Activated CD4-positive, CD25-positive, alpha-beta regulatory T cell (primary cell): ENCODE measurements around the gene GLS.
"Not testable (repeated sequence)": the region's sequence is repeated elsewhere in the genome, so short reads cannot be mapped to it uniquely, and the experiment has no call there.

Experiments used
- DNase-seq, 4 experiments: peaks; one replicate each; lab custom pipeline; 2025; lab: John Stamatoyannopoulos, UW

GLS gene

DNA sequence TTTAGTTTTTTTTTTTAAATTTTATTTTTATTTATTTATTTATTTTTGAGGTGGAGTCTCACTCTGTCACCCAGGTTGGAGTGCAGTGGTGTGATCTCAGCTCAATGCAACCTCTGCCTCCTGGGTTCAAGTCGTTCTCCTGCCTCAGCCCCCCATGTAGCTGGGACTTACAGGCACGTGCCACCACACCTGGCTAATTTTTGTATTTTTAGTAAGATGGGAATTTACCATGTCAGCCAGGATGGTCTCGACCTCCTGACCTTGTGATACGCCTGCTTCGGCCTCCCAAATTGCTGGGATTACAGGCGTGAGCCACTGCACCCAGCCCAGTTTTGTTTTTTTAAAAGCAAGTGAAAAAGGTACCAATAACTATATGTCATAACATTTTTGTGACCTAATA lies 5.2 kb downstream of the GLS start:
- DNase-seq: not testable (repeated sequence)

GRCh38 chr2:190887089-190887488 lies 6.5 kb downstream of the GLS start:
- no peak for DNase-seq

GRCh38 chr2:190888449-190888848 lies 7.8 kb downstream of the GLS start:
- DNase-seq: no peak

- no peak for DNase-seq
Observed at GRCh38 chr2:190889175-190889943, 8.7 kb downstream of the GLS start.

DNA sequence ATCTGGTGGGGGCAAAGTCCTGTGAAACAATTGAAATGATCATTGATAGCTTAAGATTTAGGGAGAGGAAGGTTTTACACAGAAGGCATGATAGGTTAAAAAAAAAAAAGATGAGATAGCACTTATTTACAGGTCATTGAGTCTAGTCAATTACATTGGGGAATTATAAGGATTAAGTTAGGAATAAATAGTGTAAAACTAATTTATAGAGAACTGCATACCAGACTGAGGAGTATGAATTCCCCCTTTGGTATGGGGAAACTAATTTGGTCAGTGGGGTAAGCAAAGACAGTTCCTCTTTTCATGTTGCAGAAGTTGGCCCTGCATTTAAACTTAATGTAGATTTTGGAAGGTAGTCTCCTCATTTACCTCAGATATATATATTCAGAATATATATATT lies 10.8 kb downstream of the GLS start:
- no peak for DNase-seq

GRCh38 chr2:190891889-190892288 lies 11.3 kb downstream of the GLS start:
- no peak for DNase-seq

GRCh38 chr2:190893157-190893556 lies 12.5 kb downstream of the GLS start:
- no peak for DNase-seq

- DNase-seq: no peak
Observed at GRCh38 chr2:190896477-190896876, 15.9 kb downstream of the GLS start.

GRCh38 chr2:190903693-190904450 lies 23.3 kb downstream of the GLS start:
- DNase-seq: no peak

- no peak for DNase-seq
Observed at GRCh38 chr2:190904640-190905261, 24.1 kb downstream of the GLS start.

DNA sequence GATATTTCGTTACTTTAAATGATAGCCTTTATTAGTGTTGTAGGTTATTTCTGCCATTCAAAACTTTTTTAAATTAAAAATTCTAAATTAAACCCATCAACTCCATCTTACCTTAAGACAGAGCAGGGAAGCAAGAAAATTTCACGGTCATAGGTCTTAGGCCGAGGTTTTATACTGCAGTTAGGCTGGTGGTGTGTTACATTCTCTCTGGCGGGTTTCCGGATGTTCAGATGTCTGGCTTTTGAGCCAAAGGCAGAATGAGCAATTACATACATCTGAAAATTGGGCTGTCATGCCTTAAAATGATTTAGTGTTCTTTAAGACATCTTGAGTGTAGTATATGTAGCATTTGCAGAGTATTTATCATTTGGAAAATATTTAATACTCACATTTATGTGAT lies 27.9 kb downstream of the GLS start:
- no peak for DNase-seq

DNA sequence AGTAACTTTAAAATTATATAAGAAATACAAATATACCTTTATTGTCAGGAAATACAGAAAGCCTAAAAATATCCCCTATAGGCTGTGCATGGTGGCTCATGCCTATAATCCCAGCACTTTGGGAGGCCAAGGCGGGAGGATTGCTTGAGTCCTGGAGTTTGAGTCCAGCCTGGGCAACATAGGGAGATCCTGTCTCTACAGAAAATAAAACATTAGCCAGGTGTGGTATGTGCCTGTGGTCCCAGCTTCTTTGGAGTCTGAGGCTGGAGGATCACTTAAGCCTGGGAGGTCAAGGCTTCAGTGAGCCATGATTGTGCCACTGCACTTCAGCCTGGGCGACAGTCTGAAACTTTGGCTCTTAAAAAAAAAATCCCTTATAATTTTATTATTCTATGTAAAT lies 29.1 kb downstream of the GLS start:
- no peak for DNase-seq

DNA sequence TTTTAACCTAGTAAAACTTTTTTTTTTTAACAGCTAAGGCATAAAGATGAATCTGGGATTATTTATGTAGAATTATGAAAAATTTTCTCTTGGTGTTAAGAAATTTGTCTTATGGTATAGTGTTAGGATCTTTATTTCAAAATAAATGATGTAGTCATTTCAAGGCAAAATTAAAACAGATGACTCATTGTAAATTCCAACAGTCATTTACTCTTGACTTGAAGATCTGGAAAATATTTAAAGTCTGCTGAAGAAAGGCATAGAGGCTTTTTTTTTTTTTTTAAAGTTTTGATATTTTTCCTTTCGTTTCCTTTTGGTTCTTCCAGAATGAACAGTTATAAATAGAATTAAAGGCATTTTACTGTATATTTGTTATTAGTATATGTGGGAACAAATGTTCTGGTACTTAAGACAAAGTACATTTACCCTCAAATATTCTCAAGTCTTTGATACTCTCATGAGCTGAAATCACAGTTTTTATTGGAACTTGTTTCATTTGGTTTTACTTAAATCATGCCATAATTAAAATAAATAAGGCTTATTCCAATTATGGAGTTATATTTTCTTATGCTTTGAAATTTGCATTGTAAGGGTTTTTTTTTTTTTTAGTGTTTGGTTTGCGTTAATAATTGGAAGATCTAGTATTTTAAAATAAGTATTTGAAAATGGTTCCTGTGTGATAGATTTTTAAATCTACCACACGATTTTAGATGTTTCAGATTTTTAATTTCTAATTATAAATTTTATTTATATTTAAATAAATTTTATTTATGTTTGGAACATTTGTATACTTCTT lies 29.9 kb downstream of the GLS start:
- DNase-seq: no peak

- DNase-seq: no peak
Observed at GRCh38 chr2:190911813-190912212, 31.2 kb downstream of the GLS start.

- no peak for DNase-seq
Observed at GRCh38 chr2:190912726-190913125, 32.1 kb downstream of the GLS start.

DNA sequence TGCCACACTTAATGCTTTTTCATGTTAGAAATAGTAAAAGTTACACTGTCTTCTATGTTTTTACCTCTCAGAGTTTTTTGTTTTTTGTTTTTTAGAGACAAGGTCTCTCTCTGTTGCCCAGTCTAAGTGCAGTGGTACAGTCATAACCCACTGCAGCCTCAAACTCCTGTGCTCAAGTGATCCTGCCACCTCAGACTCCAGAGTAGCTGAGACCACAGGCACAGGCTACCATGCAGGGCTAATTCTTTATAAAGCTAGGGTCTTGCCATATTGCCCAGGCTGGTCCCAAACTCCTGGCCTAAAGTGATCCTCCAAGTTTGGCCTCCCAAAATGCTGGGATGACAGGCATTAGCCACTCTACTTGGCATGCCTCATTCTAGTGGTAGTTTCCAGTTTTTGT lies 33.1 kb downstream of the GLS start:
- no peak for DNase-seq

GRCh38 chr2:190916829-190917228 lies 36.2 kb downstream of the GLS start:
- DNase-seq: no peak

DNA sequence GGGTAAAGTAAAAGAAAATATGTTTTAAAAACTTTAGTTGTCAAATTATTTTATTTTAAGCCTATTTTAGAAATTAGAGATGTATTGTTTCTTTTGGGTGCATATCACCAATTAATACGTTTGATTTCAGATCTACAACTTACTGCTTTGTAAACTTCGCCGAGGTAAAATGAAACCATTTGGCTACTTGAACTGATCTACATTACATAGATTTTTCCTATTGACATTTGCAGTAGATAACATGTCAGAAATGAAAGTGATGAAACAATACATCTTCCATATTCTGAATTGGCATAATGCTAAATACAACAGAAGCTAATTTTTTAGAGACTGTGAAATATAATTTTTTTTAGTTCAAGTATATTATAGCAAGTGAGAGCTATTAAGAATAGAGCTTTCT lies 39.5 kb downstream of the GLS start:
- DNase-seq: no peak

DNA sequence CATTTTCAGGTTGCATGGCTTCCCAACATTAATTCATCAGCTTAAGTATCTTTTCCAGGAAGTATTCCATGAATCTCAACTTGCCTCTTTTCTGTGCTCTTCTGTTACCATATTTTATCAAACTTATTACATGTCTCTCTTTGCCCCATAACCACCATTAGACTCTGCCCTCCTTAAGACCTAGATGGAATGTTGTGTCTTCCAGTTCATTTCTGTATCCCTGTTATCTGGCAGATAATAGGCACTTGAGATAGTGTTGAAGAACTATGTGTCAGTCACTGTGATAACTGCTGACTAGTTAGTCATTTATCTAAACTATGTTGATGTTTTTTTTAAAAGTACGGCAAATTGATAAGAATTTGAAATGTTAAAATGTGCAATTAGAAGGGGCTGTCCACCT lies 41.8 kb downstream of the GLS start:
- DNase-seq: no peak

DNA sequence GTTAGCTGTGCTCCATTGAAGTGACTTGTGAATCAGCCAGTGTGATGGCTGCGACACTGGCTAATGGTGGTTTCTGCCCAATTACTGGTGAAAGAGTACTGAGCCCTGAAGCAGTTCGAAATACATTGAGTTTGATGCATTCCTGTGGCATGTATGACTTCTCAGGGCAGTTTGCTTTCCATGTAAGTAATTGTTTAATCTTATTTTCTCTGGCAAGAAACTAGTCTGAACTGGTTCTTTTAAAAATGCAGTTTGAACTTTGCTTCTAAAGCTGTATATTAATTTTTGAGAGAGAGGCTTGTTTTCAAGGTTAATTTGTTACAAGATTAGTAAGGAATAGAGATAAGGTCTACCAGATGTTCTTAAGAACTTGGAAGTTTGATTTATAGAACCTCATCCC lies 46.7 kb downstream of the GLS start:
- no peak for DNase-seq

- no peak for DNase-seq
Observed at GRCh38 chr2:190929919-190930318, 49.3 kb downstream of the GLS start.

GRCh38 chr2:190930411-190930810 lies 49.8 kb downstream of the GLS start:
- DNase-seq: no peak
